LNCAP (cell line): ENCODE data around the gene ZBTB40.

Experiments
- TF ChIP-seq, protein P1 (sequence below): fragments of 450-650 bp; IDR thresholded peaks from 2 replicates; pipeline ENCODE4 v1.5.1; 2017; ENCODE audit warnings: mild to moderate bottlenecking

Gene ZBTB40

DNA sequence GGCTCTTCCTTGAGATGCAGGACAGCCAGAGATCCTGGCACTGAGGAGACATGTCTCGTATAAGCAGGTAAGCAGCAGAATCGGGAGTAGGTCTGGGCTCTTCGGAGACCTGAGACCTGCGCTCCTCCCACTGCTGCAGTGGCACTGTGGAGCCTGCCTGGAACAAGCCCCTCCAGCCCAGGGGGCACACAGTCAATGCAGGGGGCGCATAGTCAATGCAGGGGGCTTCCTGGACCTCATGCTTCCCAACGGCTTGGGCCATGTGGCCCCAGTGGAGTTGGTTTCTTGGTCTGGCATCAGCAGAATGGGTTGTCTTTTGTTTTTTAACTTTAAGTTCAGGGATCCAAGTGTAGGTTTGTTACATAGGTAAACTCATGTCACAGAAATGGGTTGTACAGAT, 83.7 kb downstream of the ZBTB40 start:
- TF ChIP-seq, protein P1, sequence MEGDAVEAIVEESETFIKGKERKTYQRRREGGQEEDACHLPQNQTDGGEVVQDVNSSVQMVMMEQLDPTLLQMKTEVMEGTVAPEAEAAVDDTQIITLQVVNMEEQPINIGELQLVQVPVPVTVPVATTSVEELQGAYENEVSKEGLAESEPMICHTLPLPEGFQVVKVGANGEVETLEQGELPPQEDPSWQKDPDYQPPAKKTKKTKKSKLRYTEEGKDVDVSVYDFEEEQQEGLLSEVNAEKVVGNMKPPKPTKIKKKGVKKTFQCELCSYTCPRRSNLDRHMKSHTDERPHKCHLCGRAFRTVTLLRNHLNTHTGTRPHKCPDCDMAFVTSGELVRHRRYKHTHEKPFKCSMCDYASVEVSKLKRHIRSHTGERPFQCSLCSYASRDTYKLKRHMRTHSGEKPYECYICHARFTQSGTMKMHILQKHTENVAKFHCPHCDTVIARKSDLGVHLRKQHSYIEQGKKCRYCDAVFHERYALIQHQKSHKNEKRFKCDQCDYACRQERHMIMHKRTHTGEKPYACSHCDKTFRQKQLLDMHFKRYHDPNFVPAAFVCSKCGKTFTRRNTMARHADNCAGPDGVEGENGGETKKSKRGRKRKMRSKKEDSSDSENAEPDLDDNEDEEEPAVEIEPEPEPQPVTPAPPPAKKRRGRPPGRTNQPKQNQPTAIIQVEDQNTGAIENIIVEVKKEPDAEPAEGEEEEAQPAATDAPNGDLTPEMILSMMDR: no peak

DNA sequence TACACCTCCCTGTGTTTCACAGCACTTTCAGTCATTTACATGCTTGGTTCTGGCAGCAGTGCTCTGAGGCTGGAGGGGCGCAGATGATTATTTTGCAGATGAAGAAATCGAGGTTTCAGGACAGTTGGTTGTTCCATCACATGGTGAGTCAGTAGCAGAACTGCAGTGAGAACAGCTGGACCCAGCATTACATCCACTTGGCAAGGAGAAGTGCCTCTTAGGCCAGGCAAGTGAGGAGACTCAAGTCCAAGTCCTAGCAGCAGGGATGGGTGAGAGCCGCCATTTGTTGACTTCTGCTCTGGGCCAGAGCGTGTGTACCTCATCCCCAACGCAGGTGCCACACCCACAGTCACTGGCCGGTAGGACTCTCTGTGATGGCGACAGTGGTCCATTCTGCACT, 84.9 kb downstream of the ZBTB40 start:
- TF ChIP-seq, protein P1: no peak

DNA sequence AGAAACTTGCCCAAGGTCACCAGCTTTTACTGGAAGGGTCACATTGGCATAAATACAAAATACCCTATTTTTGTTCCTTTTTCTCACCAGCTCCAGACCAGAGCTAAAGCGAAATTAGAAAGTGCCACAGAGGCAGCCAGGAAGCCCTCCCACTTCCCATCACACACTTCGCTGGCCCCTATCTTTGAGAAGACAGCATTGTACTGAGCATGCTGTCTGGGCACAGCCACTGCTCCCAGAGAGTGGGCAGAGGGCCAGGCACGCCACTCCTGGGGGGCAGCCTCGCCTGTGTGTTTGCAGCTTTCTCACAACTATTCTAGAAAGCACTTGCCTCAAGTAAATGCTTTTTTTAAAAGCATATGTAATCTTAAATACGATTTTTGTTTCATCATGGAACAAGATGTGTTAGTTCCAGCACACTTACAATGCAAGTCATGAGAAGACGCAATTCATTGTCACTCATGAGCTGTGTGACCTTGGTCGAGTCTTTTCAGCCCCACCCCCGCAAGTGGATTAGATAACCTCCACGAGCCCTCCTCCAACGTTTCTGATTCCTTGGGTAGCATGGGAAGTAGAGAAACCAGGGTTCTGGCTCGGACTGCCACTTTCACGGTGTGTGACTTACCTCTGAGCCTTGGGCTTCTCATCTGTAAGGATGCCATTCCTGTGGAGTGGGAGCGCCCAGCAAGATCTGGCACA, 85.9 kb downstream of the ZBTB40 start:
- TF ChIP-seq, protein P1: no peak

DNA sequence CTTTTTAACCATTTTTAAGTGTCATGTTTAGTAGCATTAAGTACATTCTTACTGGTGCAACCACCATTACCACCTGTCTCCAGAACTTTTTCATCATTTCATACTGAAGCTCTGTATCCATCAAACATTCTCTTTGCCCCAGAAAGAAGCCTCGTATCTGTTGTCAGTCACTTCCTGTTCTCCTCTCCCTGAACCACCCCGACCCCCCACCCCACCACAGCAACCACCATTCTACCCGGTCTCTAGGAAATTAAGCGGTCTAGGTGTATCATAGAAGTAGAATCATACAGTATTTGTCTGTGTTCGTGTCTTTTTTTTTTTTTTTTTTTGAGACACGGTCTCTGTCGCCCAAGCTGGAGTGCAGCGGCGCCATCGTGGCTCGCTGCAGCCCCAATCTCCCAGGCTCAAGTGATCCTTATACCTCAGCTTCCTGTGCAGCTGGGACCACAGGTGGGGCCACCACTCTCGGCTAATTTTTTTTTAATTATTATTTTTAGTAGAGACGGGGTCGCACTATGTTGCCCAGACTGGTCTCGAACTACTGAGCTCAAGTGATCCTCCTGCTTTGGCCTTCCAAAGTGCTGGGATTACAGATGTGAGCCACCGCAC, 88.0 kb downstream of the ZBTB40 start:
- TF ChIP-seq, protein P1: no peak

DNA sequence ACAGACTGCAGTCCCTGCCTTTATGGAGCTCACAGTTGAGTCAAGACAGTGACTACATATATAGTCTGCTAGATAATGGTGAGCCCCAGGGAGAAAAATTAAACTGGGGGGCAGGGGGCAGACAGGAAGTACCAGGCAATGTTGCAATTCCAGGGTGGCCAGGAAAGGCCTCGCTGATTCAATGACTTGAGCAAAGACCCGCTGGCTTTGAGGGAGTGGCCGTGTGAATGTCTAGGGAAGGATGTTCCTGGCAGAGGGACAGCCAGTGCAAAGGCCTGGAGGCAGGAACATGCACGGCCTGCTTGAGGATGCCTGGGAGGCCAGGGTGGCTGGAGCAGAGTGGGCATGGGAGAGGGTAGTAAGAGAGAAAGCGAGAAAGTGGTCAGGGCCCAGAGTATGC, 88.7 kb downstream of the ZBTB40 start:
- TF ChIP-seq, protein P1: no peak

DNA sequence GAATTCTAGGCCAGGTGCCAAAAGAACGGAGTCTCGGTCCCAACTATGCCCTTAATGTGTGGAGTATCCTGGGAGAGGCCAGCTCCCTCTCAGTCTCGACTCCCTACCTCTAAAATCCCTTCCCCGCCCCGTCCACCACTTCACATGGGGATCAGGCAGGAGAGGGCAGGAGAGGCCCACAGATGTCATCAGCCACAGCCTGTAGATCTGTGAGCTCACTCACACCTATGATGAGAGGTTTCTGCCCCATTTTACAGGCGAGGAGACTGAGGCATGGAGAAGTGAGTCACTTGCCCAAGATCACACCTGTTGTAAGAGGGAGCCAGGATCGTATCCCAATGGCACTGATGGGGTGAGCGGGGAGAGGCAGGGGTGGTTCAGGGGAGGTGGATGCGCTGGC, 91.2 kb downstream of the ZBTB40 start:
- TF ChIP-seq, protein P1: no peak

DNA sequence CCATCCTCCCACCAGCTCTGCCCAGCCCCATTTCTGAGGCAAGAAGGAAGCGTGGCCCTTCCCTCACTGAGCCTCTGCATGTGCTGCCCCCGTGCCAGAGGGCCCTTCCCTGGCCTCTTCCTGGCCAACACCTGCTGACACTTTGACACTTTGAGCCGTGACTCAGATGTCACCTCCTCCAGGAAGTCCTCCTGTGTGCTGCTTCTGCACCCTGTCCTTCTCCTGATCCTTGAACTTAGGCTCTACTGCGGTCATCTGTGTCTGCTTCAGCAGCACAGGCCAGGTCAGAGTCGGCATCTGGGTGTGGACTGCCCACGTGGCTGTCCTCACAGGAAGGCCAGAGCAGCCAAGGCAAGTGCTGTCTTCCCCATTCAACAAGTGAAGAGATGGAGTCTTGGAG, 92.0 kb downstream of the ZBTB40 start:
- TF ChIP-seq, protein P1: no peak

DNA sequence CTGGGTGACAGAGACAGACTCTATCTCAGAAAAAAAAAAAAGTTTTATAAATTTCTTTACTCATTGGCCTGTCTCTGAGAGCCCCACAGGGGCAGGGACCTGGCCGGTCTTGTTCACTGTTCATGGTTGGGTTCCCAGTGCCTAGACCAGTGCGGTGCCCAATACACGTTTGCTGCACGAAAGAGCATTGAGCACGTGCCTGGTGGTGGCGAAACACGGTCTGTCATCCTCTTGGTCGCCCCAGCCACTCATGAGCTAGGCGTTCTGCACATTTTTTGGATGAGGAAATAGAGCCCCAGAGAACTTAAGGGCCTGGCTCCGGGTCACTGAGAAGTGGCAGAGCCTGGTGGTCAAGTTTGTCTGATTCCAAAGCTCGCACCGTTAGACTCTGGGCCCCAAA, 93.0 kb downstream of the ZBTB40 start:
- TF ChIP-seq, protein P1: no peak
